Loucy (cell line): ENCODE data around the gene AP1G1.
"Not testable (repeated sequence)": the region's sequence is repeated elsewhere in the genome, so short reads cannot be mapped to it uniquely, and the experiment has no call there.

Experiments used
- H2AFZ ChIP-seq: fragments of 200-600 bp; sonication (generic); 2 replicates; pipeline ENCODE4 v1.6.0; 2016; ENCODE audit warnings: antibody characterized with exemption, mild to moderate bottlenecking, low read length, moderate library complexity
- H3F3A ChIP-seq: fragments of 200-600 bp; 2 replicates; pipeline ENCODE4 v1.6.0; 2016; ENCODE audit warnings: antibody characterized with exemption, low read depth, mild to moderate bottlenecking
- H3K27me3 ChIP-seq: fragments of 200-600 bp; sonication (generic); 2 replicates; pipeline ENCODE4 v1.6.1; 2014; ENCODE audit warnings: low read length, mild to moderate bottlenecking; ENCODE audit not compliant: insufficient read depth, poor library complexity, severe bottlenecking
- H3K36me3 ChIP-seq: fragments of 200-600 bp; sonication (generic); 2 replicates; pipeline ENCODE4 v1.6.1; 2016; ENCODE audit warnings: low read length; ENCODE audit not compliant: insufficient read depth
- H3K4me1 ChIP-seq: fragments of 200-600 bp; sonication (generic); 2 replicates; pipeline ENCODE4 v1.5.1; 2014; ENCODE audit warnings: low read length, mild to moderate bottlenecking; ENCODE audit not compliant: insufficient read depth, poor library complexity, severe bottlenecking
- H3K4me2 ChIP-seq: fragments of 200-600 bp; sonication (generic); 2 replicates; pipeline ENCODE4 v1.6.0; 2014; ENCODE audit warnings: antibody characterized with exemption, low read length, low read depth, mild to moderate bottlenecking; ENCODE audit not compliant: poor library complexity, severe bottlenecking
- H3K4me3 ChIP-seq: fragments of 200-600 bp; sonication (generic); 2 replicates; pipeline ENCODE4 v1.5.1; 2014; ENCODE audit warnings: low read length, mild to moderate bottlenecking, mixed read lengths; ENCODE audit not compliant: poor library complexity, severe bottlenecking
- H3K79me2 ChIP-seq: fragments of 200-600 bp; sonication (generic); 2 replicates; pipeline ENCODE4 v1.6.1; 2014; ENCODE audit warnings: low read length; ENCODE audit not compliant: insufficient read depth
- H3K9ac ChIP-seq: fragments of 200-600 bp; sonication (generic); 2 replicates; pipeline ENCODE4 v1.6.0; 2014; ENCODE audit warnings: mild to moderate bottlenecking, low read depth, low read length, moderate library complexity; ENCODE audit not compliant: poor library complexity, severe bottlenecking
- H3K9me2 ChIP-seq: fragments of 200-600 bp; sonication (generic); replicated peaks from 2 replicates; pipeline ENCODE4 v1.6.1; 2016; ENCODE audit warnings: low read depth, low read length, mixed read lengths
- H3K9me3 ChIP-seq: fragments of 200-600 bp; sonication (generic); 2 replicates; pipeline ENCODE4 v1.6.1; 2014; ENCODE audit warnings: mild to moderate bottlenecking, antibody characterized with exemption, low read length, low read depth; ENCODE audit not compliant: insufficient read depth
- H4K20me1 ChIP-seq: fragments of 200-600 bp; sonication (generic); 2 replicates; pipeline ENCODE4 v1.6.0; 2014; ENCODE audit warnings: antibody characterized with exemption, low read length, mild to moderate bottlenecking; ENCODE audit not compliant: insufficient read depth, poor library complexity, severe bottlenecking
- CTCF ChIP-seq: fragments of 200-600 bp; sonication (generic); conservative IDR thresholded peaks from 2 replicates; pipeline ENCODE4 v1.5.1; 2014; ENCODE audit warnings: mild to moderate bottlenecking, antibody characterized with exemption, low read length
- EZH2phosphoT487 ChIP-seq: fragments of 200-600 bp; IDR thresholded peaks from 2 replicates; pipeline ENCODE4 v1.6.1; 2018; ENCODE audit warnings: antibody characterized with exemption, mild to moderate bottlenecking, moderate library complexity, borderline replicate concordance

Gene AP1G1

GRCh38 chr16:71687861-71688260 lies 120.8 kb downstream of the AP1G1 start:
- H3K79me2 ChIP-seq = no peaks in the 10 kb centered on the region
- H3K4me1 ChIP-seq = no peaks in the 10 kb centered on the region
- no peaks in the 10 kb centered on the region for H3K9me2 ChIP-seq
- no peaks in the 10 kb centered on the region for H4K20me1 ChIP-seq
- TF ChIP-seq EZH2phosphoT487 (no peak), CTCF (no peak)
- H3K36me3 ChIP-seq = peaks cover 19% of the 10 kb centered on the region; the same call in 1 of the 2 replicates
- no peak overlapping the region for H3K4me3 ChIP-seq
- no peaks in the 10 kb centered on the region for H3K9me3 ChIP-seq
- H3K4me2 ChIP-seq = no peak overlapping the region
- no peaks in the 10 kb centered on the region for H3K27me3 ChIP-seq
- H2AFZ ChIP-seq = no peak overlapping the region
- no peak overlapping the region for H3K9ac ChIP-seq
- no peaks in the 10 kb centered on the region for H3F3A ChIP-seq

GRCh38 chr16:71684280-71684679 lies 124.4 kb downstream of the AP1G1 start:
- H3K4me3 ChIP-seq, H4K20me1 ChIP-seq, H3K79me2 ChIP-seq, H3K4me1 ChIP-seq, H2AFZ ChIP-seq, H3K9ac ChIP-seq, H3K27me3 ChIP-seq, H3K9me2 ChIP-seq, H3K4me2 ChIP-seq, H3F3A ChIP-seq, H3K9me3 ChIP-seq: not testable (repeated sequence)
- H3K36me3 ChIP-seq = peaks cover 21% of the 10 kb centered on the region; the same call in 1 of the 2 replicates

- Histone ChIP-seq H3F3A (no peaks in the 10 kb centered on the region), H3K79me2 (no peaks in the 10 kb centered on the region), H3K4me3 (no peak overlapping the region), H3K4me1 (no peaks in the 10 kb centered on the region), H3K27me3 (no peaks in the 10 kb centered on the region), H3K9me3 (no peaks in the 10 kb centered on the region), H3K36me3 (peaks cover 20% of the 10 kb centered on the region; the same call in 1 of the 2 replicates), H3K4me2 (no peak overlapping the region), H2AFZ (no peak overlapping the region), H4K20me1 (no peaks in the 10 kb centered on the region), H3K9me2 (no peaks in the 10 kb centered on the region), H3K9ac (no peak overlapping the region)
- TF ChIP-seq CTCF (no peak), EZH2phosphoT487 (no peak)
Measured at GRCh38 chr16:71681360-71681759, 127.3 kb downstream of the AP1G1 start.
